Suppressor macrophage (primary cell): ENCODE results near the gene KRTAP10-4.

Experiments used
- DNase-seq, 4 experiments: peaks; one replicate each; pipeline ENCODE4 v3.0.0-alpha.2; 2020 to 2022

Gene KRTAP10-4

GRCh38 chr21:44618909-44619308 lies 45.4 kb downstream of the KRTAP10-4 start:
- no peak for DNase-seq

DNA sequence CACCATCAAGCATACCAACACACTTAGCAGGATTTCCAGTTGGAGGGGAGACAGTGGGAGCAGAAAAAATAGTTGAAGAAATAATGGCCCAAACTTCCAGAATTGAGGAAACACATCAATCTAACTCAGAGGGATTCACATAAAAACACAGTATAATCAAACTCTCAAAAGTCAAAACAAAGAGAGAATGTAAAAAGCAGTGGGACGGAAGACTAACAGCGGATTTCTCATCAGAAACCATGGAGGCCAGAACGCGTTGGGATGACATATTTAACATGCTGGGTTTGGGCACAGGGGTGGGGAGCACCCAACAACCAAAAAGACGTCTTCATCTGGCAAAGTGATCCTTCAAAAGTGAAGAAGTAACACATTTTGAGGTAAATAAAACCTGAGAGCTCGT lies 46.4 kb downstream of the KRTAP10-4 start:
- no peak for DNase-seq

DNA sequence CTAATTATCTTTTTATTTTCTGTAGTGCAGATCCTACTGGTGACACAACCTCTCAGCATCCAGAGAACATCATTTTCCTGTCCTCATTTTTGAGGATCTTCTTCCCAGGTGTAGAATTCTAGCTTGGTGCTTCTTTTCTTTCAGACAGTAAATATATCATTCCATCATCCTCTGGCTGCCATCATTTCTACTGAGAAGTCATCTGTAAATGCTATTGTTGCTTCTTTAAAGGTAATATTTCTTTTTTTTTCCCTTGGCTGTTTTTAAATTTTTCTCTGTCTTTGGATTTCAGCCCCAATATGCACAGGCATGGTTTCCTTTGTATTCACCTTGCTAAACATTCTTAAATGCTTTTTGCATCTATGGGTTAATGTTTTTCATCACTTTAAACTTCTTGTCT lies 50.0 kb downstream of the KRTAP10-4 start:
- DNase-seq = no peak
